ENCODE measurements around the gene PRKCA. TPM values are rescaled to one million over a fixed set of nuclear protein-coding genes. Genes with fewer than 3 reads are reported as not detected.

The PRKCA gene
- total and polyA plus RNA-seq, 9 of the 15 experiments (the other 6 are each of a cell fraction or from before 2014, with no cell fraction given) = 3.2 to 33.0 (median 17.8) TPM

GRCh38 chr17:66432996-66433551 lies 130.7 kb downstream of the PRKCA start:
- H2AFZ ChIP-seq (ENCODE audit: low read depth, low read length) = no peak overlapping the region
- H3K4me3 ChIP-seq = no peak overlapping the region
- H3K9ac ChIP-seq (ENCODE audit: insufficient read depth in 1 of 2, low read depth in 2 of 2, low read length in 2 of 2) = no peak overlapping the region
- H3K27ac ChIP-seq (ENCODE audit: extremely low read depth, low read depth, low read length) = no peak overlapping the region
- no peaks in the 10 kb centered on the region for H3K9me1 ChIP-seq (ENCODE audit: control insufficient read depth, insufficient read depth, low read length)
- FAIRE-seq = peak; percentile 6
- no TSS peak for BruUV-seq (replicated peaks)
- in situ Hi-C loops (cut with MboI) = no loop called here
- H3K27me3 ChIP-seq (ENCODE audit: control insufficient read depth in 2 of 2, insufficient read depth in 2 of 2, low read length in 2 of 2) = no peaks in the 10 kb centered on the region
- no peak overlapping the region for H3K4me2 ChIP-seq (ENCODE audit: insufficient read depth, low read length)
- ChIA-PET CTCF (ENCODE audit: low intra/inter-chr PET ratio) (no interaction called here), POLR2A (interaction anchor here (0.5 to 1.8 kb wide), 3 partner anchors 10 to 12 kb away, joined by 3 to 8 read pairs (median 5); no protein-coding TSS in a partner anchor)
- H3K9me3 ChIP-seq (replicated peaks; ENCODE audit: control insufficient read depth, insufficient read depth, low read depth, low read length) = no peaks in the 10 kb centered on the region
- intact Hi-C loops (cut with micrococcal nuclease) = no loop called here
- peaks cover under 1% of the 10 kb centered on the region; the same call in 1 of the 2 replicates for H4K20me1 ChIP-seq (replicated peaks; ENCODE audit: control insufficient read depth, insufficient read depth, low read length)
- no peaks in the 10 kb centered on the region for H3K36me3 ChIP-seq (ENCODE audit: control insufficient read depth, insufficient read depth, low read length)
- no peak for ATAC-seq
- peaks cover 0 to 3% of the 10 kb centered on the region in 2 experiments; a peak in 3 of 5 replicates for H3K4me1 ChIP-seq (replicated peaks in 1 of 2; ENCODE audit: control insufficient read depth in 2 of 2, insufficient read depth in 2 of 2, low read length in 2 of 2)
- H3K79me2 ChIP-seq (ENCODE audit: control insufficient read depth, insufficient read depth, low read length) = peaks cover 24% of the 10 kb centered on the region; the same call in 2 of the 3 replicates
- WGBS (ENCODE audit: insufficient coverage, low coverage, missing lambda C conversion rate) = 83% methylated on average over 5 of the region's 5 CpGs
- no peak for DNase-seq (ENCODE audit: extremely low read depth in 1 of 4, low spot score in 3 of 4)
- peak; percentile 73; the same call in 1 of the 2 replicates for TF ChIP-seq SPI1 (IDR thresholded peaks at IDR 0.05; ENCODE audit: borderline replicate concordance, low read depth, low read length)
- no peak for TF ChIP-seq MCM2 (IDR thresholded peaks at IDR 0.05; ENCODE audit: low read depth)
- no peak for TF ChIP-seq TFAP4 (CRISPR knock-in tag; IDR thresholded peaks at IDR 0.05; ENCODE audit: borderline replicate concordance)
- no peak for TF ChIP-seq ZNF239 (CRISPR knock-in tag; IDR thresholded peaks at IDR 0.05)
- TF ChIP-seq SMAD3 (CRISPR knock-in tag; conservative IDR thresholded peaks at IDR 0.05) = no peak

All from K562 (cell line).